H9 (cell line): ENCODE measurements around the gene SLC6A19. TPM values are rescaled to one million over a fixed set of nuclear protein-coding genes. Genes with fewer than 3 reads are reported as not detected.

Source experiments
- DNase-seq: peaks from one replicate; pipeline ENCODE4 v3.0.0-alpha.2; 2017
- H2AFZ ChIP-seq: one replicate; pipeline ENCODE4 v1.6.1; 2013; ENCODE audit warnings: mild to moderate bottlenecking, low read length, control low read depth, moderate library complexity
- H2AK5ac ChIP-seq: 2 replicates; pipeline ENCODE4 v1.6.1; 2013; ENCODE audit warnings: low read length, control low read depth, mixed read lengths; ENCODE audit not compliant: insufficient read length
- H2BK120ac ChIP-seq: one replicate; pipeline ENCODE4 v1.6.1; 2013; ENCODE audit warnings: low read depth, mild to moderate bottlenecking, low read length, control low read depth, inconsistent platforms; ENCODE audit not compliant: poor library complexity, severe bottlenecking
- H2BK12ac ChIP-seq: 2 replicates; pipeline ENCODE4 v1.6.1; 2013; ENCODE audit warnings: low read length, control low read depth, mixed read lengths, low read depth; ENCODE audit not compliant: insufficient read length
- H2BK15ac ChIP-seq: 2 replicates; pipeline ENCODE4 v1.6.1; 2013; ENCODE audit warnings: low read depth, low read length, control low read depth
- H2BK20ac ChIP-seq: one replicate; pipeline ENCODE4 v1.6.1; 2013; ENCODE audit warnings: low read depth, mild to moderate bottlenecking, low read length, control low read depth, inconsistent platforms; ENCODE audit not compliant: poor library complexity, severe bottlenecking
- H2BK5ac ChIP-seq: 2 replicates; pipeline ENCODE4 v1.6.1; 2013; ENCODE audit warnings: low read length, control low read depth, mixed read lengths; ENCODE audit not compliant: insufficient read length
- H3K14ac ChIP-seq: 2 replicates; pipeline ENCODE4 v1.6.1; 2013; ENCODE audit warnings: low read length, control low read depth; ENCODE audit not compliant: insufficient read depth
- H3K18ac ChIP-seq: 2 replicates; pipeline ENCODE4 v1.6.1; 2013; ENCODE audit warnings: low read depth, mild to moderate bottlenecking, mixed read lengths, low read length, control low read depth; ENCODE audit not compliant: insufficient read length
- H3K23ac ChIP-seq: 2 replicates; pipeline ENCODE4 v1.6.1; 2013; ENCODE audit warnings: low read length, control low read depth, mixed read lengths, low read depth; ENCODE audit not compliant: insufficient read length
- H3K23me2 ChIP-seq: 2 replicates; pipeline ENCODE4 v1.6.1; 2013; ENCODE audit warnings: low read depth, mild to moderate bottlenecking, mixed read lengths, low read length, control low read depth; ENCODE audit not compliant: insufficient read length, poor library complexity, severe bottlenecking
- H3K27ac ChIP-seq: 2 replicates; pipeline ENCODE4 v1.5.1; 2013; ENCODE audit warnings: low read length, control low read depth, mixed read lengths, low read depth; ENCODE audit not compliant: insufficient read length
- H3K27me3 ChIP-seq: 2 replicates; pipeline ENCODE4 v1.6.1; 2013; ENCODE audit warnings: low read length, control low read depth, inconsistent platforms; ENCODE audit not compliant: insufficient read depth
- H3K4ac ChIP-seq: 2 replicates; pipeline ENCODE4 v1.6.1; 2013; ENCODE audit warnings: low read depth, mild to moderate bottlenecking, control low read depth, inconsistent platforms, low read length, moderate library complexity
- H3K4me1 ChIP-seq: 2 replicates; pipeline ENCODE4 v1.6.1; 2013; ENCODE audit warnings: low read length, control low read depth, inconsistent platforms; ENCODE audit not compliant: insufficient read depth
- H3K4me2 ChIP-seq: 2 replicates; pipeline ENCODE4 v1.6.1; 2013; ENCODE audit warnings: low read length, control low read depth, mixed read lengths; ENCODE audit not compliant: insufficient read length, insufficient read depth
- H3K56ac ChIP-seq: 2 replicates; pipeline ENCODE4 v1.6.1; 2013; ENCODE audit warnings: low read depth, mild to moderate bottlenecking, mixed read lengths, low read length, control low read depth; ENCODE audit not compliant: insufficient read length
- H3K79me1 ChIP-seq: 2 replicates; pipeline ENCODE4 v1.6.1; 2013; ENCODE audit warnings: low read depth, mild to moderate bottlenecking, moderate library complexity, low read length, control low read depth, inconsistent platforms; ENCODE audit not compliant: insufficient read depth, poor library complexity, severe bottlenecking
- H3K79me2 ChIP-seq: 2 replicates; pipeline ENCODE4 v1.6.1; 2013; ENCODE audit warnings: low read length, control low read depth, inconsistent platforms; ENCODE audit not compliant: insufficient read depth
- H3K9ac ChIP-seq: 2 replicates; pipeline ENCODE4 v1.6.1; 2013; ENCODE audit warnings: low read length, control low read depth, mixed read lengths; ENCODE audit not compliant: insufficient read length; ENCODE audit errors: extremely low read depth
- H3K9me3 ChIP-seq: one replicate; pipeline ENCODE4 v1.6.1; 2013; ENCODE audit warnings: low read depth, low read length, inconsistent platforms; ENCODE audit not compliant: control insufficient read depth
- H3T11ph ChIP-seq: one replicate; pipeline ENCODE4 v1.6.1; 2013; ENCODE audit warnings: mild to moderate bottlenecking, low read length, control low read depth, inconsistent platforms
- H4K20me1 ChIP-seq: one replicate; pipeline ENCODE4 v1.6.1; 2013; ENCODE audit not compliant: control insufficient read depth, insufficient read length, insufficient read depth
- H4K5ac ChIP-seq: 2 replicates; pipeline ENCODE4 v1.6.1; 2013; ENCODE audit warnings: low read depth, mild to moderate bottlenecking, mixed read lengths, low read length, control low read depth; ENCODE audit not compliant: insufficient read length
- H4K8ac ChIP-seq: replicated peaks from 2 replicates; pipeline ENCODE4 v1.6.1; 2013; ENCODE audit warnings: low read length, control low read depth, mixed read lengths, low read depth; ENCODE audit not compliant: insufficient read length
- H4K91ac ChIP-seq: 2 replicates; pipeline ENCODE4 v1.6.1; 2013; ENCODE audit warnings: low read depth, mild to moderate bottlenecking, moderate library complexity, mixed read lengths, low read length, control low read depth; ENCODE audit not compliant: insufficient read length
- H3K27ac Mint-ChIP-seq, 3 experiments: 2 replicates in 2 of 3; 3 replicates in 1 of 3; pipeline ENCODE4 v1.8.0; 2020 to 2021; ENCODE audit warnings: mixed read lengths in 3 of 3, mild to moderate bottlenecking in 1 of 3, moderate library complexity in 1 of 3
- H3K27me3 Mint-ChIP-seq: 2 replicates; pipeline ENCODE4 v1.8.0; 2021; ENCODE audit warnings: low read depth, mild to moderate bottlenecking, moderate library complexity, mixed read lengths
- H3K36me3 Mint-ChIP-seq, 3 experiments: 2 replicates in 2 of 3; 3 replicates in 1 of 3; pipeline ENCODE4 v1.8.0; 2020 to 2021; ENCODE audit warnings: low read depth in 3 of 3, mixed read lengths in 3 of 3; ENCODE audit not compliant: insufficient read depth in 1 of 3
- H3K4me1 Mint-ChIP-seq, 2 experiments: 2 replicates each; pipeline ENCODE4 v1.8.0; 2020; ENCODE audit warnings: mixed read lengths in 2 of 2
- H3K4me3 Mint-ChIP-seq, 2 experiments: 2 replicates in 1 of 2; 3 replicates in 1 of 2; pipeline ENCODE4 v1.8.0; 2020 to 2021; ENCODE audit warnings: mild to moderate bottlenecking in 2 of 2, mixed read lengths in 2 of 2, moderate library complexity in 1 of 2
- H3K9me3 Mint-ChIP-seq, 2 experiments: 2 replicates in 1 of 2; 3 replicates in 1 of 2; pipeline ENCODE4 v1.8.0; 2020; ENCODE audit warnings: mild to moderate bottlenecking in 2 of 2, mixed read lengths in 2 of 2, moderate library complexity in 1 of 2
- WGBS: extraction: QIAGEN DNeasy Blood & Tissue Kit; methylation state at CpG from one replicate; pipeline ENCODE4 v1.1.7; 2013; ENCODE audit warnings: missing lambda C conversion rate, low lambda C conversion rate, mixed read lengths; ENCODE audit not compliant: insufficient read length; ENCODE audit errors: extremely low coverage; 5-methylcytosine and 5-hydroxymethylcytosine counted together
- long read RNA-seq: library from polyadenylated mRNA; unstranded; transcript quantifications from one replicate; pipeline ENCODE4 v2.0.0, GENCODE V29; 2020
- total RNA-seq: library from RNA; stranded (reverse); gene quantifications from 2 replicates; pipeline ENCODE4 v1.2.1, GENCODE V29; 2021
- TF ChIP-seq, protein P1 (sequence below): fragments of 200-600 bp; sonication (generic); conservative IDR thresholded peaks from 3 replicates; pipeline ENCODE4 v1.8.0; 2021; ENCODE audit warnings: antibody characterized with exemption, mild to moderate bottlenecking

SLC6A19 gene
- not detected in 2 replicates for total RNA-seq
- long read RNA-seq, result 0 reads

DNA sequence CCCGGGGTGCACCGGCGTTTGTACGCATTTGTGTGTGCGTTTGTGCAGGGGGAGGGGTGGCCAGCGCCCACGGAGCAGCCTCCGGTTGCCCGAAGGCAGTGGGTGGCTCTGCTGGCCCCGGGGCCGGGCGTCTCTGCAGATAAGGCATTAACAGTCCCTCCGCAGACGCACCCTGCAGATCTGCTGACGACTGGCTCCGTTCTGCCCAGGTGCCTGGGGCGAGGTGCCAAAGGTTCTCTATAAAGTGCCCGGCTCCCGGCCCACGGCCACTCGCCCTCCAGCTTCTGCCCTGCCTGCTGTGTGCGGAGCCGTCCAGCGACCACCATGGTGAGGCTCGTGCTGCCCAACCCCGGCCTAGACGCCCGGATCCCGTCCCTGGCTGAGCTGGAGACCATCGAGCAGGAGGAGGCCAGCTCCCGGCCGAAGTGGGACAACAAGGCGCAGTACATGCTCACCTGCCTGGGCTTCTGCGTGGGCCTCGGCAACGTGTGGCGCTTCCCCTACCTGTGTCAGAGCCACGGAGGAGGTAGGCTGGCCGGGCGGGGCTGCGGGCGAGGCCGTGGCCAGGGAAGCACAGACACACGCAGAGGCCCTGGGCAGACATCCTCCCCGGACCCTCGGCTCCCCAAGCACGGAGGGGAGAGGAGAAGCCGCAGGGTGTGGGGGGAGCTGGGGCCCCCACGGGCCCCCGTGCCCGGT lies at the start of gene SLC6A19:
TSS of gene SLC6A19 (plus strand) at position 269 of the 699 bp plus-strand sequence. CDS start at position 325, 56 bp downstream.
- Mint-ChIP-seq H3K36me3 (no peaks in the 10 kb centered on the region), H3K27ac (no peak within 1 kb of the TSS), H3K9me3 (no peaks in the 10 kb centered on the region), H3K4me3 (no peak within 1 kb of the TSS; a peak in 1 of 5 replicates), H3K4me1 (peaks cover 9 to 16% of the 10 kb centered on the region in 2 experiments), H3K27me3 (peaks cover 6% of the 10 kb centered on the region)
- no peak within 1 kb of the TSS for H2BK12ac ChIP-seq
- no peaks in the 10 kb centered on the region for H3K27me3 ChIP-seq
- no peak within 1 kb of the TSS for H4K8ac ChIP-seq
- no peak within 1 kb of the TSS for H3K56ac ChIP-seq
- H3T11ph ChIP-seq, result no peak within 1 kb of the TSS
- no peak within 1 kb of the TSS for H2BK5ac ChIP-seq
- H2BK15ac ChIP-seq, result no peak within 1 kb of the TSS
- H4K91ac ChIP-seq, result no peak within 1 kb of the TSS
- H3K27ac ChIP-seq, result no peak within 1 kb of the TSS
- H3K23me2 ChIP-seq, result no peaks in the 10 kb centered on the region
- no peak within 1 kb of the TSS for H3K23ac ChIP-seq
- no peak within 1 kb of the TSS for H2AK5ac ChIP-seq
- no peak within 1 kb of the TSS for H3K4ac ChIP-seq
- no peak within 1 kb of the TSS for H4K5ac ChIP-seq
- no peak within 1 kb of the TSS; the same call in 1 of the 2 replicates for H3K14ac ChIP-seq
- no peaks in the 10 kb centered on the region for H4K20me1 ChIP-seq
- no CpG with 5 or more reads among the region's 51 CpGs for WGBS
- TF ChIP-seq, protein P1, sequence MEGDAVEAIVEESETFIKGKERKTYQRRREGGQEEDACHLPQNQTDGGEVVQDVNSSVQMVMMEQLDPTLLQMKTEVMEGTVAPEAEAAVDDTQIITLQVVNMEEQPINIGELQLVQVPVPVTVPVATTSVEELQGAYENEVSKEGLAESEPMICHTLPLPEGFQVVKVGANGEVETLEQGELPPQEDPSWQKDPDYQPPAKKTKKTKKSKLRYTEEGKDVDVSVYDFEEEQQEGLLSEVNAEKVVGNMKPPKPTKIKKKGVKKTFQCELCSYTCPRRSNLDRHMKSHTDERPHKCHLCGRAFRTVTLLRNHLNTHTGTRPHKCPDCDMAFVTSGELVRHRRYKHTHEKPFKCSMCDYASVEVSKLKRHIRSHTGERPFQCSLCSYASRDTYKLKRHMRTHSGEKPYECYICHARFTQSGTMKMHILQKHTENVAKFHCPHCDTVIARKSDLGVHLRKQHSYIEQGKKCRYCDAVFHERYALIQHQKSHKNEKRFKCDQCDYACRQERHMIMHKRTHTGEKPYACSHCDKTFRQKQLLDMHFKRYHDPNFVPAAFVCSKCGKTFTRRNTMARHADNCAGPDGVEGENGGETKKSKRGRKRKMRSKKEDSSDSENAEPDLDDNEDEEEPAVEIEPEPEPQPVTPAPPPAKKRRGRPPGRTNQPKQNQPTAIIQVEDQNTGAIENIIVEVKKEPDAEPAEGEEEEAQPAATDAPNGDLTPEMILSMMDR, result no peak
- no peaks in the 10 kb centered on the region for H3K4me1 ChIP-seq
- no peak within 1 kb of the TSS for H2BK20ac ChIP-seq
- no peaks in the 10 kb centered on the region for H3K79me2 ChIP-seq
- no peak within 1 kb of the TSS for H2BK120ac ChIP-seq
- H3K79me1 ChIP-seq, result no peaks in the 10 kb centered on the region
- H2AFZ ChIP-seq, result no peak within 1 kb of the TSS
- H3K9me3 ChIP-seq, result no peaks in the 10 kb centered on the region
- no peak within 1 kb of the TSS for H3K18ac ChIP-seq
- no peak for DNase-seq
- no peak within 1 kb of the TSS for H3K9ac ChIP-seq
- H3K4me2 ChIP-seq, result no peak within 1 kb of the TSS
